Hepatocyte (in vitro differentiated cells): ENCODE data around the gene RAD9A.

Experiments used
- EZH2 ChIP-seq: fragments of 200-600 bp; sonication (generic); IDR thresholded peaks from 2 replicates; pipeline ENCODE4 v1.6.1; 2016; ENCODE audit warnings: antibody characterized with exemption, mild to moderate bottlenecking, borderline replicate concordance
- TF ChIP-seq, protein P1 (sequence below): fragments of 200-600 bp; sonication (generic); IDR thresholded peaks from 2 replicates; pipeline ENCODE4 v1.5.1; 2016; ENCODE audit warnings: antibody characterized with exemption, mild to moderate bottlenecking; ENCODE audit not compliant: poor library complexity

DNA sequence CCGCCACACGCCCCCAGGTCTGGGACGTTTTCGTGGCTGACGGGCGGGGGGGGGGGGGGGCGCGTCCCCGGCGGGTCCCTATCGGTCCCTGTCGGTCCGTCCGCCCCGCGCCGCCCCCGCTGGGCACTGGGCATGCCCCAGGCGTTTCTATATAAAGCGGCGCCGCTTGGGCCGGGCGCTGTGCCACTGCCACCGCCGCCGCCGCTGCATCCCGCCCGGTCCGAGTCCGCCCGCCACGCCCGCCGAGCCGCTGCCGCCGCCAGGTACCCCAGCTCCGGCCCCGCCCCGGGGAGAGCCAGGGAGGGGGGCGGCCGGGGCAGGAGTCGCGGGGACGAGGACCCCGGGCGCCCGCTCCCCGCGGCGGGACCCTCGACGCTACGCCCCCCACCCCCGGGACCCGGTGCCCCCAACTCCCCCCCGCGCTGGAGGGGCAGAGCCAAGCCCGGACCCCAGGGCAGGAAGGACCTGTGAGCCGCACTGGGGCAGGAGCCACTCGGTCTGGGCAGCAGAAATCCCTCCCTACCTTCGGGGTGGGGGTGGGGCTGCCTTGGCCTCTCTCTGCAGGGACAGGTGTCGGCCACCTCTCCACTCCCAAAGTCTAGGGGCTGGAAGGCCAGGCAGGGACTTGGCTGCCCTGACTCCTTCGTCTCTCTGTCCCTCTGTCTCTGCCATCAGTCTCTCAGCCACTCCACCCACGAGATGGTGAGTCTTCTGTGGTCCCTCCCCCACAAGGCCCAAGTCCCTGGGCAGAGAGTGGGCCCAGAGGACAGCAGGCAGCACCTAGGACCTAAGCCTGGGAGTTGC is 23.9 kb downstream of the RAD9A start, which contains the start of gene CARNS1:
- TF ChIP-seq, protein P1, sequence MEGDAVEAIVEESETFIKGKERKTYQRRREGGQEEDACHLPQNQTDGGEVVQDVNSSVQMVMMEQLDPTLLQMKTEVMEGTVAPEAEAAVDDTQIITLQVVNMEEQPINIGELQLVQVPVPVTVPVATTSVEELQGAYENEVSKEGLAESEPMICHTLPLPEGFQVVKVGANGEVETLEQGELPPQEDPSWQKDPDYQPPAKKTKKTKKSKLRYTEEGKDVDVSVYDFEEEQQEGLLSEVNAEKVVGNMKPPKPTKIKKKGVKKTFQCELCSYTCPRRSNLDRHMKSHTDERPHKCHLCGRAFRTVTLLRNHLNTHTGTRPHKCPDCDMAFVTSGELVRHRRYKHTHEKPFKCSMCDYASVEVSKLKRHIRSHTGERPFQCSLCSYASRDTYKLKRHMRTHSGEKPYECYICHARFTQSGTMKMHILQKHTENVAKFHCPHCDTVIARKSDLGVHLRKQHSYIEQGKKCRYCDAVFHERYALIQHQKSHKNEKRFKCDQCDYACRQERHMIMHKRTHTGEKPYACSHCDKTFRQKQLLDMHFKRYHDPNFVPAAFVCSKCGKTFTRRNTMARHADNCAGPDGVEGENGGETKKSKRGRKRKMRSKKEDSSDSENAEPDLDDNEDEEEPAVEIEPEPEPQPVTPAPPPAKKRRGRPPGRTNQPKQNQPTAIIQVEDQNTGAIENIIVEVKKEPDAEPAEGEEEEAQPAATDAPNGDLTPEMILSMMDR = no peak
- TF ChIP-seq EZH2 = no peak
